ENCODE results near the gene PATZ1.

- TF ChIP-seq POLR2AphosphoS5 (IDR thresholded peaks at IDR 0.05) (no peak), CTCF (IDR thresholded peaks at IDR 0.05) (no peak)
These were observed 14.1 kb downstream of the PATZ1 start for GRCh38 chr22:31332010-31332409.
